ENCODE results near the gene MID1.
A peak's percentile ranks its signal among the peaks of the same experiment; 100 is the strongest.

The MID1 gene

DNA sequence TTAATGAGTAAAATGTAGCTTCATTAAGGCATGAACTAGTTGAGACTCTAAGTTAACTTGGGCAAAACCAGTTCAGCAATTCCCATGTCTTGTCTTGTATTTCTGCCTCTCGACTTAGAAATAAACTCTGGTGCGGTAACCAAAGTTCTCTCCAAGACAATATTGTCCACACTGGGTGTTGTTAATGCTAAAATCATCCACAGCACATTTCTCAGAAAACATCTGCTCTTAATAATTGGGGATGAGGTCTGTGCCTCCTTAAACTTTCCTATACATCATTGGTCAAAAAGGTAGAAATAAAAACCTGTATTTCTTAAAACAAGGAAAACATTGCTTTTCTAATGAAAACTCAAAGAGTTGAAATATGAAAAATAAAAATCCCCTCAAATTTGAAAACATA is 32.9 kb upstream of the MID1 start:
- Histone ChIP-seq H3K27me3 (ENCODE audit: insufficient read depth, insufficient read length) (no peaks in the 10 kb centered on the region), H3K9ac (ENCODE audit: insufficient read length, low read depth) (no peak overlapping the region), H3K4me3 (ENCODE audit: insufficient read length, low read depth) (no peak overlapping the region), H3K36me3 (ENCODE audit: insufficient read depth, insufficient read length, low read length) (no peaks in the 10 kb centered on the region), H3K9me3 (ENCODE audit: insufficient read depth, low read length) (no peaks in the 10 kb centered on the region), H3K4me1 (ENCODE audit: insufficient read depth, insufficient read length) (no peaks in the 10 kb centered on the region)
- no peak for TF ChIP-seq SUZ12 (IDR thresholded peaks at IDR 0.05; ENCODE audit: extremely low read depth, insufficient read depth, insufficient read length)
- no peak for DNase-seq (ENCODE audit: low read depth, low spot score)

DNA sequence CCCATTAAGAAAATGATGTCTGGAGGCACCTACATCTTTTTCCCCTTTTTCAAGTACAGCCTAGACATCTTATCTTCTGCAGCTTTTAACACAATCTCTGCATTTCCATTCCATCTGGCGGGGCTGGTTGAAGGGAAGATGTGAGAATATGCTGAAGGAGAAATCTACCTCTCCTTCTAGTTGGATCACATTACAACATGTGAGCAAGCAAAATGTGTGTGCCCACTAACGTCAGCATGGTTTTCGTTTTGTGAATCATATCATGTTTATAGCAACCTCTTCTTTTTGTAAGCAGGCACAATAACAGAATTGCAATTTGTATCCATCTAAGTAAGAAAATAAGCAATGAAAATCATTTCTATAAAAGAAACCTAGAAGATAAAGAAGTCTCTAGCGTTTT is 28.9 kb upstream of the MID1 start:
- H3K9ac ChIP-seq (ENCODE audit: insufficient read length, low read depth): no peak overlapping the region
- no peaks in the 10 kb centered on the region for H3K4me1 ChIP-seq (ENCODE audit: insufficient read depth, insufficient read length)
- no peak for TF ChIP-seq SUZ12 (IDR thresholded peaks at IDR 0.05; ENCODE audit: extremely low read depth, insufficient read depth, insufficient read length)
- no peak for TF ChIP-seq YY1 (IDR thresholded peaks at IDR 0.05; ENCODE audit: insufficient read depth, insufficient read length)
- TF ChIP-seq ZNF274 (IDR thresholded peaks at IDR 0.05; ENCODE audit: low read depth, low read length): no peak
- no peak overlapping the region for H3K4me3 ChIP-seq (ENCODE audit: insufficient read length, low read depth)
- no peaks in the 10 kb centered on the region for H3K9me3 ChIP-seq (ENCODE audit: insufficient read depth, low read length)
- H3K36me3 ChIP-seq (ENCODE audit: insufficient read depth, insufficient read length, low read length): no peaks in the 10 kb centered on the region
- no peak for DNase-seq (ENCODE audit: low read depth, low spot score)
- H3K27me3 ChIP-seq (ENCODE audit: insufficient read depth, insufficient read length): no peaks in the 10 kb centered on the region

DNA sequence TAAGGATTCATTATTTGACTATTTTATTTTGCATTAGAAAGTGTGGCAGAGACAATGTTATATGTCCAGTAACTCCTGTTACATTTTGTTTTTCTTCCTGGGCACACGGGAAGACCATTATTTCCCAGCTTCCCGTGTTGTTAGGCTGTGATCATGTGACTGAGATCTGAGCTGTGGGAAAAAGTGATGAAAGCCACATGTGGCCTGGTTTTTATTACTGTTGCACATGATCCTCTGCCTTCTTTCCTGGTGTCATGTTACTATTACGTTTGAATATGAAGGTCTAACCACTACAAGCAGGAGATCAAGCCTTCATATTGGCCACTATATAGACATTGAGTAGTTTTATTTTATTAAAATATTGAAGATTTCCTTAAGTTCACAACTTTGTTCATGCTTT is 28.2 kb upstream of the MID1 start:
- H3K36me3 ChIP-seq (ENCODE audit: insufficient read depth, insufficient read length, low read length): no peaks in the 10 kb centered on the region
- TF ChIP-seq ZNF274 (IDR thresholded peaks at IDR 0.05; ENCODE audit: low read depth, low read length) (no peak), SUZ12 (IDR thresholded peaks at IDR 0.05; ENCODE audit: extremely low read depth, insufficient read depth, insufficient read length) (no peak), YY1 (IDR thresholded peaks at IDR 0.05; ENCODE audit: insufficient read depth, insufficient read length) (no peak)
- no peak overlapping the region for H3K4me3 ChIP-seq (ENCODE audit: insufficient read length, low read depth)
- H3K27me3 ChIP-seq (ENCODE audit: insufficient read depth, insufficient read length): no peaks in the 10 kb centered on the region
- no peak for DNase-seq (ENCODE audit: low read depth, low spot score)
- no peak overlapping the region for H3K9ac ChIP-seq (ENCODE audit: insufficient read length, low read depth)
- no peaks in the 10 kb centered on the region for H3K4me1 ChIP-seq (ENCODE audit: insufficient read depth, insufficient read length)
- no peaks in the 10 kb centered on the region for H3K9me3 ChIP-seq (ENCODE audit: insufficient read depth, low read length)

DNA sequence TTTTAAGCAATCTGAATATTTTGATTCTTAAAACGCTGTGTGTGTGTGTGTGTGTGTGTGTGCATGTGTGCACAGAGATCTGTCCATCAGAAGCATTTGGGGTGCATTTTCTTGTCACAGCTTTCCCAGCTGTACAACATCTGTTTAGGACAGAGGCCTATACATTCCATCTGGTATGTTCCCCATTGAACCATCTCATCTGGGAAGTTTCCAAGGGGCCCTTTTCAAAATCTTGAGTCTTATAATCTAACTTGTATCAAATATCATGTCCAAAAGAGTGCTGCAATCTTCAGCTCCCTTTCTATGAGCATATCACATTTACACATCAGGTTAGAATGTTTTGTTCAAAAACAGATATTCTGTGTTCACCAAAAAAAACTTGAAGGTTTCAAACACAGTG is 16.5 kb upstream of the MID1 start:
- TF ChIP-seq SUZ12 (IDR thresholded peaks at IDR 0.05; ENCODE audit: extremely low read depth, insufficient read depth, insufficient read length) (no peak), ZNF274 (IDR thresholded peaks at IDR 0.05; ENCODE audit: low read depth, low read length) (no peak), YY1 (IDR thresholded peaks at IDR 0.05; ENCODE audit: insufficient read depth, insufficient read length) (no peak)
- H3K27me3 ChIP-seq (ENCODE audit: insufficient read depth, insufficient read length): no peaks in the 10 kb centered on the region
- H3K36me3 ChIP-seq (ENCODE audit: insufficient read depth, insufficient read length, low read length): no peaks in the 10 kb centered on the region
- H3K4me1 ChIP-seq (ENCODE audit: insufficient read depth, insufficient read length): no peaks in the 10 kb centered on the region
- no peak overlapping the region for H3K9ac ChIP-seq (ENCODE audit: insufficient read length, low read depth)
- H3K4me3 ChIP-seq (ENCODE audit: insufficient read length, low read depth): no peak overlapping the region
- peaks cover 4% of the 10 kb centered on the region; the same call in 1 of the 2 replicates for H3K9me3 ChIP-seq (ENCODE audit: insufficient read depth, low read length)
- no peak for DNase-seq (ENCODE audit: low read depth, low spot score)

DNA sequence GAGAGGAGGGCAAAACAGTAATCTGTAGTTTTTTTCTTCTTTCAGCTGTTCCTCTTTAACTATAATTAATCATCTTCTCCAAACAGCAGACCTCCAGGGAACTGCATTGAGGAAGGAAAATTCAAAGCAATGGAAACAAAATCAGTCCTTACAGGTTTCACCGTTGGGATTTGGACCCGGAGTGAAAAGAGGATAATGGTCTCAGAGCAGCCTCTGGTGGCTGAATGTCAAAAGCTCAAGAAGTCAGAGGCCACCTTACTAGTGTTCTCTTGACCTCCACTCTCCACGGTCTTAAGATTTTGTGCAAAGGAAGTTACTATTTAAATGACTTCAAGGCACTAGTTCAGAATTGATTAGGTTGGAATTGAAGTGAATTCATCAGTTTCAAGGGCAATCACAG is 16.0 kb upstream of the MID1 start:
- no peaks in the 10 kb centered on the region for H3K4me1 ChIP-seq (ENCODE audit: insufficient read depth, insufficient read length)
- H3K27me3 ChIP-seq (ENCODE audit: insufficient read depth, insufficient read length): no peaks in the 10 kb centered on the region
- H3K9ac ChIP-seq (ENCODE audit: insufficient read length, low read depth): no peak overlapping the region
- H3K9me3 ChIP-seq (ENCODE audit: insufficient read depth, low read length): peaks cover 4% of the 10 kb centered on the region; the same call in 1 of the 2 replicates
- no peak for TF ChIP-seq ZNF274 (IDR thresholded peaks at IDR 0.05; ENCODE audit: low read depth, low read length)
- TF ChIP-seq SUZ12 (IDR thresholded peaks at IDR 0.05; ENCODE audit: extremely low read depth, insufficient read depth, insufficient read length): no peak
- TF ChIP-seq YY1 (IDR thresholded peaks at IDR 0.05; ENCODE audit: insufficient read depth, insufficient read length): no peak
- peak; percentile 57 for DNase-seq (ENCODE audit: low read depth, low spot score)
- H3K36me3 ChIP-seq (ENCODE audit: insufficient read depth, insufficient read length, low read length): no peaks in the 10 kb centered on the region
- H3K4me3 ChIP-seq (ENCODE audit: insufficient read length, low read depth): no peak overlapping the region

DNA sequence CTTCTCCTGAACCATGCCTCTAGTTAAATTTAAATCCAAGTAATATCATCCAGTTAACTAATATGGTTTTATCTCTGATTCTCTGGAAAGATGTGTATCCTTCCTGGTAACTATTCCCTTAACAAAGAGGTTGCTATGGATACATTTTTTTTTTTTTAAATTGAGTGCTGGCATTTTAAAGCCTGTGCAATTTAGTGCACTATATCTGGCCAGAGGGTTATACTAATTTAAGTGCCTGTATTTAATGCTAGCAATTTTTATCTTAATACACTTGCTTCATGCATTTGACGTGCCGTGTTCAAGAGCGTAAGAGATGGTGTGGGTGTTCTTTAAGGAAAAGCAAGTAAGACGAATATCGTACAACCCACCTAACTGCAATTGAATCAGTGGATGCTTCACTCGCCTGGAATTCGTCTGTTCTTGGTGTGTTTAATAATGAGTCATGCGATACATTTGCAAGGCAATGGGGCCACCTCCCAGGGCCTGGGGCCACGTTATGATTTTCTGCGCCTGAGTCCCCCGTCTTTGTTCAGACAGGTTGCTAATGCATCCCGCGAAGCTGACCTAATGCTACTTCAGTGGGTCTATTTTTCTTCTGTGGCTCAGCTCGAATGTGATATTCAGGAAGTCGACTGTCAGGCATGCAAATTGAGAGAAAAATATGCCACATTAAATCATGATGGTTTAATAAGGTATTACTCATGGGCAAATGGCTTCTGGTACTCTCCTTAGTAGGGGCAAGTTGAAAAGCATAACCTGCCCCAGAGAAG is 14.2 kb upstream of the MID1 start:
- Histone ChIP-seq H3K36me3 (ENCODE audit: insufficient read depth, insufficient read length, low read length) (no peaks in the 10 kb centered on the region), H3K9ac (ENCODE audit: insufficient read length, low read depth) (no peak overlapping the region), H3K9me3 (ENCODE audit: insufficient read depth, low read length) (peaks cover 4% of the 10 kb centered on the region; the same call in 1 of the 2 replicates), H3K27me3 (ENCODE audit: insufficient read depth, insufficient read length) (no peaks in the 10 kb centered on the region), H3K4me3 (ENCODE audit: insufficient read length, low read depth) (no peak overlapping the region), H3K4me1 (ENCODE audit: insufficient read depth, insufficient read length) (no peaks in the 10 kb centered on the region)
- no peak for DNase-seq (ENCODE audit: low read depth, low spot score)
- TF ChIP-seq SUZ12 (IDR thresholded peaks at IDR 0.05; ENCODE audit: extremely low read depth, insufficient read depth, insufficient read length) (no peak), YY1 (IDR thresholded peaks at IDR 0.05; ENCODE audit: insufficient read depth, insufficient read length) (no peak), ZNF274 (IDR thresholded peaks at IDR 0.05; ENCODE audit: low read depth, low read length) (no peak)

DNA sequence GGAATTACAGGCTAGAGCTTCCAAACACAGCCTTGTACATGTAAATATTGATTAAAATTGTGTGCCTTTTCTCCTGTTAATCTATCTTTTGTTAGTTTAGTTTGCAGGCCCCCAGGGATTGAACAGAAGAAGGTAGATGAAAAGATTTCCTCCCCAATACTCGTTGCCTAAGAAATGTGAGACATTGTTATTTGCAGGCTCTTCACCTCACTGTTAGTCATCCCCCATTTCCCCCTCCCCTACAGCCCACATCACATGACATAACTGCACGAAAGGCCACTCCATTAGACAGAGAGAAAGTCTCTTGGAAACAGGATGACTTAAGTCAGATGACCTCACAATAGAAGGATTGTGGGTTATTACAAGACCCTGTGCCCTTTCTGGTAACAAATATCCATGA is 13.3 kb upstream of the MID1 start:
- TF ChIP-seq ZNF274 (IDR thresholded peaks at IDR 0.05; ENCODE audit: low read depth, low read length): no peak
- no peak for TF ChIP-seq YY1 (IDR thresholded peaks at IDR 0.05; ENCODE audit: insufficient read depth, insufficient read length)
- no peak for TF ChIP-seq SUZ12 (IDR thresholded peaks at IDR 0.05; ENCODE audit: extremely low read depth, insufficient read depth, insufficient read length)
- no peaks in the 10 kb centered on the region for H3K4me1 ChIP-seq (ENCODE audit: insufficient read depth, insufficient read length)
- no peaks in the 10 kb centered on the region for H3K36me3 ChIP-seq (ENCODE audit: insufficient read depth, insufficient read length, low read length)
- no peak overlapping the region for H3K4me3 ChIP-seq (ENCODE audit: insufficient read length, low read depth)
- no peaks in the 10 kb centered on the region for H3K27me3 ChIP-seq (ENCODE audit: insufficient read depth, insufficient read length)
- peaks cover 4% of the 10 kb centered on the region; the same call in 1 of the 2 replicates for H3K9me3 ChIP-seq (ENCODE audit: insufficient read depth, low read length)
- peak; percentile 50 for DNase-seq (ENCODE audit: low read depth, low spot score)
- no peak overlapping the region for H3K9ac ChIP-seq (ENCODE audit: insufficient read length, low read depth)

Data from NT2/D1 (cell line).